ENCODE data around the gene FRMD3. TPM values are rescaled to one million over a fixed set of nuclear protein-coding genes. Genes with fewer than 3 reads are reported as not detected.

FRMD3 gene
- total RNA-seq, 1 experiment from 2014 or later = 3.9 TPM

GRCh38 chr9:83457005-83457404 is 81.2 kb downstream of the FRMD3 start:
- Histone ChIP-seq H3K4me3 (ENCODE audit: low read length) (no peak overlapping the region), H3K4me2 (ENCODE audit: low read length) (no peak overlapping the region), H4K20me1 (ENCODE audit: low read length) (no peaks in the 10 kb centered on the region), H3K27me3 (ENCODE audit: low read length) (no peaks in the 10 kb centered on the region), H2AFZ (ENCODE audit: low read length) (no peak overlapping the region), H3K9ac (ENCODE audit: low read length) (no peak overlapping the region), H3K9me3 (ENCODE audit: low read length) (no peaks in the 10 kb centered on the region), H3K4me1 (ENCODE audit: insufficient read depth, low read length) (no peaks in the 10 kb centered on the region), H3K9me2 (replicated peaks; ENCODE audit: low read length) (no peaks in the 10 kb centered on the region), H3K79me2 (ENCODE audit: low read length) (no peaks in the 10 kb centered on the region), H3K36me3 (ENCODE audit: low read depth, low read length) (no peaks in the 10 kb centered on the region), H3F3A (ENCODE audit: low read length, unreplicated experiment) (no peaks in the 10 kb centered on the region), H3K27ac (ENCODE audit: low read length) (no peak overlapping the region)
- no TSS peak for BruUV-seq (replicated peaks)
- ATAC-seq (no peak), DNase-seq (no peak)
- CTCF ChIA-PET = no interaction called here
- POLR2A ChIA-PET (ENCODE audit: unreplicated experiment) = no interaction called here
- intact Hi-C loops (cut with micrococcal nuclease) = no loop called here
- TF ChIP-seq EZH2phosphoT487 (IDR thresholded peaks at IDR 0.05; ENCODE audit: borderline replicate concordance, low read length) (no peak), CTCF (conservative IDR thresholded peaks at IDR 0.05; ENCODE audit: low read depth, low read length) (no peak), EZH2 (IDR thresholded peaks at IDR 0.05; ENCODE audit: low read length, unreplicated experiment) (no peak)

GRCh38 chr9:83456226-83456625 is 82.0 kb downstream of the FRMD3 start:
- H3K9me3 ChIP-seq (ENCODE audit: low read length) = no peaks in the 10 kb centered on the region
- DNase-seq (no peak), ATAC-seq (no peak)
- H3K27me3 ChIP-seq (ENCODE audit: low read length) = no peaks in the 10 kb centered on the region
- H3K4me3 ChIP-seq (ENCODE audit: low read length) = no peak overlapping the region
- no peak overlapping the region for H2AFZ ChIP-seq (ENCODE audit: low read length)
- CTCF ChIA-PET = no interaction called here
- H3K4me1 ChIP-seq (ENCODE audit: insufficient read depth, low read length) = peaks cover 3% of the 10 kb centered on the region; the same call in 1 of the 2 replicates
- POLR2A ChIA-PET (ENCODE audit: unreplicated experiment) = no interaction called here
- no peaks in the 10 kb centered on the region for H3F3A ChIP-seq (ENCODE audit: low read length, unreplicated experiment)
- no peaks in the 10 kb centered on the region for H3K9me2 ChIP-seq (replicated peaks; ENCODE audit: low read length)
- TF ChIP-seq CTCF (conservative IDR thresholded peaks at IDR 0.05; ENCODE audit: low read depth, low read length) = no peak
- no peak for TF ChIP-seq EZH2phosphoT487 (IDR thresholded peaks at IDR 0.05; ENCODE audit: borderline replicate concordance, low read length)
- TF ChIP-seq EZH2 (IDR thresholded peaks at IDR 0.05; ENCODE audit: low read length, unreplicated experiment) = no peak
- H3K4me2 ChIP-seq (ENCODE audit: low read length) = no peak overlapping the region
- intact Hi-C loops (cut with micrococcal nuclease) = no loop called here
- no TSS peak for BruUV-seq (replicated peaks)
- H3K27ac ChIP-seq (ENCODE audit: low read length) = no peak overlapping the region
- H4K20me1 ChIP-seq (ENCODE audit: low read length) = no peaks in the 10 kb centered on the region
- H3K9ac ChIP-seq (ENCODE audit: low read length) = no peak overlapping the region
- H3K36me3 ChIP-seq (ENCODE audit: low read depth, low read length) = no peaks in the 10 kb centered on the region
- H3K79me2 ChIP-seq (ENCODE audit: low read length) = no peaks in the 10 kb centered on the region

GRCh38 chr9:83454076-83454475 is 84.1 kb downstream of the FRMD3 start:
- Histone ChIP-seq H3K4me1 (ENCODE audit: insufficient read depth, low read length) (peaks cover 3% of the 10 kb centered on the region; the same call in 1 of the 2 replicates), H3K9me3 (ENCODE audit: low read length) (no peaks in the 10 kb centered on the region), H3K9ac (ENCODE audit: low read length) (no peak overlapping the region), H4K20me1 (ENCODE audit: low read length) (no peaks in the 10 kb centered on the region), H3K27ac (ENCODE audit: low read length) (no peak overlapping the region), H3K36me3 (ENCODE audit: low read depth, low read length) (no peaks in the 10 kb centered on the region), H2AFZ (ENCODE audit: low read length) (no peak overlapping the region), H3K4me2 (ENCODE audit: low read length) (no peak overlapping the region), H3K9me2 (replicated peaks; ENCODE audit: low read length) (no peaks in the 10 kb centered on the region), H3K4me3 (ENCODE audit: low read length) (no peak overlapping the region), H3K27me3 (ENCODE audit: low read length) (no peaks in the 10 kb centered on the region), H3F3A (ENCODE audit: low read length, unreplicated experiment) (no peaks in the 10 kb centered on the region), H3K79me2 (ENCODE audit: low read length) (no peaks in the 10 kb centered on the region)
- no TSS peak for BruUV-seq (replicated peaks)
- intact Hi-C loops (cut with micrococcal nuclease) = no loop called here
- DNase-seq (no peak), ATAC-seq (no peak)
- TF ChIP-seq EZH2phosphoT487 (IDR thresholded peaks at IDR 0.05; ENCODE audit: borderline replicate concordance, low read length) = no peak
- no peak for TF ChIP-seq EZH2 (IDR thresholded peaks at IDR 0.05; ENCODE audit: low read length, unreplicated experiment)
- TF ChIP-seq CTCF (conservative IDR thresholded peaks at IDR 0.05; ENCODE audit: low read depth, low read length) = no peak
- ChIA-PET CTCF (no interaction called here), POLR2A (ENCODE audit: unreplicated experiment) (no interaction called here)
